Stimulated activated CD8-positive, alpha-beta memory T cell treated with anti-CD3 and anti-CD28 coated beads, Interleukin-15, amount 100 ng/mL, for 1 hour (primary cell): ENCODE data around the gene DCST2.

ENCODE experiments used
- DNase-seq: peaks from one replicate; pipeline ENCODE4 v3.0.0-alpha.2; 2020; ENCODE audit warnings: low read depth

DCST2 gene

DNA sequence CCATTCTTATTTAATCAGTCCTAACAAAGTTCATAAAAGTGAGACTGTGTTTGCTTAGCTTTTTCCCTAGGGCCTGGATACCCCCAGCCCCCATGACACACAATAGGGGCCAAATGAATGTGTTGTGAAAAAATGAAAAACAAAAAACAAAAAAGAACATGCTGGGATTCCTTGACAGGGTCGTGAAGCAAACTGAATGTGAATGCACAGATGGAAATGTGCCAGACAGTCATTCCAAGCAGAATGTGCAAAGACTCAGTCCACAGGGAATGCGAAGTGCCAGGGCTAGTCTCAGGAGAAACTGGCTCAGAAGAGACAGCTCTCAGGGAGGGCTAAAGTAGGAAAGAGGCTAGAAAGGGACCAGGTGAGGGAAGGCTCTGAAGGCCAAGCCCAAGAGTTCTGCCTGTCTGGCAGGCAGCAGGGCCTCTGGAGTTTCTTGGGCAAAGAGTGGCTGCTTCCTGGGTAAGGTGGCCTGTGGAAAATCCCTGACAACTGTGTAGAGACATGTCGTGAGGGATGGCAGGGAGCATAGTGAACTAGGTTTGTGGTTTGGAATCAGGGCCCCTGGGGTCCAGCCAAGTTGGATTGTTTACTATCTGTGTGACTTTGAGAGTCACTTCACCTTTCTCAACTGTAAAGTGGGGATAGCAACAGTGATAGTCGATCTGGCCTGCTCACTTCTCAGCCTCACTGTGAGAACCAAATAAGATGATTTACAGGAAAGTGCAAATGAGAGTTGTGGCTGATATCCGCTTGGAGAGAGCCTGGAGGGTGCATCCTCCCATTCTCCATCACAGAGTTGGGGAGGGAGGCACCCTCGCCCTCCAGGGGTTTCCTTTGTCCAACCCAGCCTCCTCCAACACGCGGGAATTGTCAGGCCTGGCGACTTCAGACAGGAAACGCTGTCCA lies 16.3 kb upstream of the DCST2 start:
- no peak for DNase-seq

DNA sequence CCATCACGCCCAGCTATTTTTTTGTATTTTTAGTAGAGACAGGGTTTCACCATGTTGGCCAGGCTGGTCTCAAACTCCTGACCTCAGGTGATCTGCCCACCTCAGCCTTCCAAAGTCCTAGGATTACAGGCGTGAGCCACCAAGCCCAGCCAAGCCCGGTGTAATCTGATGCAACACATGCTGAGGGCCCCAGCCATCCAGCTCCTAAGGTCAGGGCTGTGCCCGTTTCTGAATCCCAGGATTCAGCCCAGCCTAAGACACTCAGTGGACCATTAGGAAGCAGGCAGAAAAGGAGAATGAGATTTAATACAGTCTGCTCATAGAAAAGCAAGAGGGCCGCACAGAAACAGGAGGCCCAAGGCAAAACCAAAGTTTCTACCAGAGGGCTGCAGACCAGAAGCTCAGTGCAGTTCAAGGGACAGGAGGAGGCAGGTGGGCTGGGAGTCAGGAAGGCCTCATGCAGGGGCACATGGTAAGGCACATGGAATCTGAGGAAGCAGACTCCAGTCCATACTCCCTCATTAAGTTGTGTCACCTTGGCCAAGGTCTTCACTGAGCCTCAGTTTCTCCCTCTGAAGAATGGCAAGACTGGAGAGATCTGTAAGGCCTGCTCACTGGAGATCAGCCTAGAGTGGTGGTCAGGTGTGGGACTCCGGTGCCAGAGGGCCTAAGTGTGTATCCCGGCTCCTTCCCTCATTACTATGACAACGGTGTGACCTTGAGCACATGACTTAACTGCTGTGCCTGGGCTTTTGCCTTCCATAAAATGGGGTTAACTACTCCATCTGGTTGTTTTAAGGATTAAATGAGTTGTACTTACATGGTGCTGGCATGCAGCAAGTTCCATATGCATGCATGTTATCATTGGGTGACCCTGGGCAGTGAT lies 15.1 kb upstream of the DCST2 start:
- no peak for DNase-seq

DNA sequence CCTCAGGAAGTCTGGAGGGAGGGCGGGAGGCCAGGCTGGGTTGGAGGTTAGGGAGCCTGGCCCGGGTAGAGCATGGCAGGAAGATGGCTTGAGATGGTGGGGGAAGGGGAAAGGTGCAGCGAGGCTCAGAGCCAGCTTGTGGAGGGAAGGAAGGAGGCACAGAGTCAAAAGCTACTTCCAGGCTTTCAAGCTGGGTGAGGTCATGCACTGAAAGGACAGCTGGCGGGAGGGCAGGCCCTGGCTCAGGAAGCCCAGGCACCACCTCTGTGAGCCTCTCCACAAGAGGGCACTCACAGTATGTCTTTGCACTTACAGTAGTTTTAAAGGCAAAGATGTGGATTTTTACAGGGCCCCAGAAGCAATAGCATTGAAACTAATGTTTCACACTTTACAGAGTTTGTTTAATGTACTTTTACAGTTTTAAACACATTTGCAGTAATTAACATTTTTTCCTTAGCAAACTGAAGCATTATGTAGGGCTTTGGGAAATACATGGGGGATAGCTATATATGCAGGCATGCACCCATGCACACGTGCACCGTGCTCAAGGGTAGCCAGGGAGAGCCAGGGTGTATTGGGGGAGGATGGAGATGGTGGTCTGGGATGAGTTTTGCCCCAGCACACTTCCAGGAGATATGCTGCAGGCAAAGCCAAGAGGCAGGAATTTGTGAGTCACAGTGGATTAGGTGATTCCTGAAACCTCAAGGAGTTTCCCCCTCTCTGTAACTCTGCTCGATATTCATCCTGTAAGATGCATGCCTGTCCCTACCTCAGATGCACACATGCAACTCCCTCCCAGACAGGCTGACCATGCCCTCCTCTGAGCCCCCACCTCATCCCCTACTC lies 11.5 kb upstream of the DCST2 start:
- DNase-seq, result no peak

DNA sequence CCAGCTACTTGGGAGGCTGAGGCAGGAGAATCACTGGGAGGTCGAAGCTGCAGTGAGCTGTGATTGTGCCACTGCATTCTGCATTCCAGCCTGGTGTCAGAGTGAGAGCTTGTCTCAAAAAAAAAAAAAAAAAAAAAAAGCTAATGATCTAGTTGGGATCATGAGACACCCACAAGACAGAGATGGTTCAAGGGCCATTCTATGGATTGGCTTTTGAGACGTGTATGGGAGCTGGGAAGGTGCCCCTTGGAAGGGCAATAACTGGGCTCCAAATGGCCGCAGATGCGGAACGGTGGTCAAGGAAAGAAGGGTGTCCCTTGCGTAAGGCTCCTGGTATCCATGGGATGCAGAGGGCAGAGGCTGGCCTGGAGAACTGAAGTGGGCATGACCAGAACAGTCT lies 10.8 kb upstream of the DCST2 start:
- DNase-seq, result no peak

DNA sequence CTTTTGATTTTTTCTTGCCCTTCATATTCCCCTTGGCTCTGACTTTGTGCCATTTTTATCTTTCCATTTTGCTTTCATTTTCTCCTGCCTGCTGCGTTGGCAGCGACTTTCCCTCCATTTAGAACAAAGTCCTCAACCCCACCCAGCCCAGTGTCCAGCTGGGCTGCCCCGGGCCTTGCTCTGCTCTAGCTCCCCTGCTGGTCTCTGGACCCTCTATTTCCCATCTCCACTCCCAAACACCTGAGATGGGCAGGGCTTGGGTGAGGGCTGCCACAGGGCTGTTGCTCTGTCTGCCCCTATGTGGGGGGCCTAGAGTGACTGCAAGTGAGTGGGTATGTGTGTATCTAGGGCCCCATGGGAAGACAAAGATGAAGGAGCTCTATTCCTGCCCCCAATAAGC lies 10.2 kb upstream of the DCST2 start:
- no peak for DNase-seq

DNA sequence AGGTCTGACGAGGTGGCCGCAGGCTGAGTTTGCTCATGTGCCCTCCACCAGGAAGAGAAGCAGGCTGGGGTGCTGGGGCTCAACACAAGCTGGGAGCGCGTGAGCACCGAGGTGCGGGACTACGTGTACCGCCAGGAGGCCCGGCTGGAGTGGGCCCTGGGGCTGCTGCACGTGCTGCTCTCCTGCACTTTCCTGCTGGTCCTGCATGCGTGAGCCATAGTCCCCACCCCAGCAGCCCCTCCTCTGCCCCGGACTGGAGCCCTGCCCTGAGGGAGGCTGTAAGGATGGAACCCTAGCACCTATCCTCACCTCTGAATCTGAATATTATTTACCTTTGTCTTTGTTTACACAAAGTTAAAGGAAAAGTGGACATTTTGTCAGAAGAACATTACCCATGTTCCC lies 9.7 kb upstream of the DCST2 start:
- no peak for DNase-seq

DNA sequence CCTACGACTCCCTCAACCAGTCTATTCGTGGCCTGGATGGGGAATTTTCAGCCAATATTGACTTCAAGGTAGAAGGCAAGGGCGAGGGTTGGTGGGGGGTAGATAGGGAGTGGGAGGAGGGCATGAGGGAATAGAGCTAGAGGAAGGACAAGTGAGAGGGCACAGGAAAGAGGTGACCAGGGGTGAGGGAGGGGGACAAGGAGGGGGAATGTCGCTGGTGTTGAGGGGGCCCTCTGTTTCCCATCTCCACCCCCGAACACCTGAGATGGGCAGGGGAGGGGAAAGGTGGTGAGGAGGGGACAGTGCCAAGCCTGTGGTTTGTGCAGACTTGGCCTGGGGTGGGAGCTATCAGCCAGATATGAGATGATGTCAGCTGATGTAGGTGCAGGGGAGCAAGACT lies 9.2 kb upstream of the DCST2 start:
- DNase-seq, result no peak

DNA sequence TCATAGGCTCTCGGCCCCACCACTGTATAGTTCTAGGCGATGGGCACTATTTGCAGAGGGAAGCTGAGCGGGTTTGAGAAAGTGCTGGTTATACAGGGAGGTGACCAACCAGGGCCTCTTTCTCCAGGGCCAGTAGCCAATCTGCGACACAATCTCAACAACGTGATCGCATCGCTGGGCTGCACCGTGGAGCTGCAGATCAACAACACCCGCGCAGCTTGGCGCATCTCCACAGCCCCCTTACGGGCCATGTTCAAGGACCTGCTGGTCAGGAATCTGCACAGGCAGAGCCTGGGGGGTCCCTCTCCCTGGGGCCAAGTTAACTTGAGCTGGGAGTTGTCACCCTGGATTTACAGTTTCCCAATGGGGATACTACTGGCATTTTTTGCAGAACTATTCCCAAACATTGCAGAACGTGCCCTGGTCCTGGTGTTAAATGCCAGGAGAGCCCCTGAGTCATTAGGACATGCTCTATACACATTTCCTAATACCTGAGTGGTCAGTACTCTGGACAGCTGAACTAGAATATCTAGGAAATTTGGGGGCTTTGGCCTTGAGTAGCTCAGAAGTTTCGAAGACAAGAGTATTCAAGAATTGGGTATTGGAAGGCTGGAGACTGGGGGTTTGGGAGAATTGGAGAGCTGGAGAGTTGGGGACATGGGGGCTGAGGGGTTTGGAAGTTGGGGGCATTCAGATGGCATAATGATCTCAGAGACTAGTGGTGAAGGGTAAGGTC lies 6.9 kb upstream of the DCST2 start:
- no peak for DNase-seq

DNA sequence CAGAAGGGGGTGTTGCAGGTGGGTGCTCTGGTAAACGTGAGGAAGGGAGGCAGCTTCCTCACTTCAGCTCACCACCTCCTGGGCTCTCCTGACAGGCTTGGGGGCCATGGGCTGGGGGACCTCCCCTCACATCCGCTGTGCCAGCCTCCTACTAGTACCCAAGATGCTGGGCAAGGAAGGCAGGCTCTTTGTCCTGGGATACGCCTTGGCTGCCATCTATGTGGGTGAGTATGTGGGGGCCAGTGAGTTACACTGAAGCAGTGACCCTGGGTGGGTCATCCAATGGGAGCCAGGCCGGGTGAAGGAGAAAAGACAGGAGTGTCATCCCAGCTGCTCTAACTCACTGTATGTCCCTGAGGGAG lies 5.7 kb upstream of the DCST2 start:
- no peak for DNase-seq

DNA sequence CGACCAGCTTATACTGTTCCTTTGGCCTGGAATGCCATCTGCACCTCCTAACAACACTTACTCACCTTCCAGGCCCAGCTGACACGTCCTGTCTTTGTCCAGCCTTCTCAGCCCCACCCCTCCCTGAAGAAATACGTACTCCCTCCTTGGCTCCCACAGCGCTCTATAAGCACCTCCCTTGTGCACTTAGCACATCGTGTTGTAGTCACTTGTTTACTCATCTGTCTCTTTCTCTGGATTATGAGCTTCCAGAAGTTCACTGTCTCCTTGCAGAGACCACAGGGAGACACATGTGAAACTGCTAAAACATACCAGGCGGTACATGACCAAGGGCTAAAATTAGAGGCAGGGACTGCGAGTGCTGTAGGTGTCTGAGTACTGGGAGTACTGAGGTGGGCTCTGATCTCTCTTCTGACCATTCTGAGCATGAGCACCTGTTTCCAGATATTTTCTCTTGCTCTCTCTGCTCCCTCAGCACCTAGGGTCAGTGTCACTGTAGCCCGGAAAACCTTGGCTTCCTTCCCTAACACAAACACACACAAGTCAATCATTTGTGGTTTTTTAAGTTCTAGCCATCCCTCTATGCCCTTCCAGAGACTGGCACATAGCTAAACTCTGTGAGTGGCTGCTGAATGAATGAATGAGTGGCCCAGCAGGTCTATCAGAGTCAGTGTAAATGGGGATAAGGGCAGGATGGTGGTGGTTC lies 5.2 kb upstream of the DCST2 start:
- DNase-seq, result no peak

DNA sequence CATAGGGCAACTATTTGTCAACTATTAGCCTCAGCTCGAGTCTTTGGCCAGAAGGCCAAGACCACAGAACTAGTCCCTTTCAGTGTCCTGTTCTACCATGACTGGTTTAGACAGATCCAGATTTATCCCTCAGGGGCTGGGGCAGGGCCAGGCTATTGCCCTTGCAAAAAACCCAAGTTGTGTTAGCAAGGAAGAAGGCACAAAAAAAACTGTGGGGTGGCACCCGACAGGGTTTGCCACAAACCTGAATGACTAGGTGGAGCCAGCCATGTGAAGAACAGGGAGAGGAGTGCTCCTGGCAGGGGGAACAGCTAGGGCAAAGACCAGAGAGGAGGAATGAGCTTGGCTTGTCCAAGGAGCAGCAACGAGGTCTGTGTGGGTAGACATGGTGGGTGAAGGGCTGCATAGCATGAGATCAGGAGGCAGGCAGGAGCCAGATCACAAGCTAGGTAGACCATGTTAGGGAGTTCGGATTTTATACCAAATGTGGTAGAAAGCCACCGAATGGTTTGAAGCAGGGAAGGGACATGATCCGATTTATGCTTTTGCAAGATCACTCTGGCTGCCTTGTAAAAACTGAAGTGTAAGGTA lies 4.4 kb upstream of the DCST2 start:
- DNase-seq, result no peak

DNA sequence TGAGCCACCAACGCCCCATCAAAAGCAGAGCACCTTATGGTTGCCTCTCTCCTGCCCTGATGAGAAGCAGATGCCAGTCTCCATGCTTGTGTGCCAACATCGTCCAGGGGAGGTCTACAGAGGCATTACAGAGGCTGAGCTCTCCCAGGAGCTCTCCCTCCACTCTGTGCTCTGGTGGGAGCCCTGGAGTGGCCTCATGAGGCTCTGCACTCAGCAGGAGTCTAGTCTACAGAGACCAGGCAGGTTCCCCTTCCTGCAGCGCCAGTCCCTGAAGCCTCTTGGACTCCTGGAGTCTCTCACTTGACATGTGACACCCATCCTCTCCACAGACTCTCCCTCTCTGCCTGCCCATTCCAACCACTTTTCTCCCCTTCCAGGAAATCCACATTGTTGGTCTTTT lies 3.5 kb upstream of the DCST2 start:
- DNase-seq, result no peak

DNA sequence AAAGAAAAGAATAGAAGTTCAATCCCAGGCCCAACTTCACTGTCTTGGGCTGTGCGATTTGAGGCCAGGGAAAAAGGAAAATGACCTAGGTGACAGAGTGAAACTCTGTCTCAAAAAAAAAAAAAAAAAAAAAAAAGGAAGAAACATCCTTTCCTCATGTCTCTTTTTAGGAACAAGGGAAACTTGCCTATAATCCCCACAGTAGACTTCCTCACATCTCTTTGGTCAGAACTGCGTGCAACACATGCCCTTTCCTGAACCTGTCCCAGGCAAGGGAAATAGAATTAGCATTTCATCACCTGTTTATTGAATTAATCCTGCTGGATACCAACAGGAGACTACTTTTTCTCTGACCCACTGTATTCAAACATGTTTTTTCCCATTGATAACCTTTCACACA lies 2.4 kb upstream of the DCST2 start:
- DNase-seq, result no peak

DNA sequence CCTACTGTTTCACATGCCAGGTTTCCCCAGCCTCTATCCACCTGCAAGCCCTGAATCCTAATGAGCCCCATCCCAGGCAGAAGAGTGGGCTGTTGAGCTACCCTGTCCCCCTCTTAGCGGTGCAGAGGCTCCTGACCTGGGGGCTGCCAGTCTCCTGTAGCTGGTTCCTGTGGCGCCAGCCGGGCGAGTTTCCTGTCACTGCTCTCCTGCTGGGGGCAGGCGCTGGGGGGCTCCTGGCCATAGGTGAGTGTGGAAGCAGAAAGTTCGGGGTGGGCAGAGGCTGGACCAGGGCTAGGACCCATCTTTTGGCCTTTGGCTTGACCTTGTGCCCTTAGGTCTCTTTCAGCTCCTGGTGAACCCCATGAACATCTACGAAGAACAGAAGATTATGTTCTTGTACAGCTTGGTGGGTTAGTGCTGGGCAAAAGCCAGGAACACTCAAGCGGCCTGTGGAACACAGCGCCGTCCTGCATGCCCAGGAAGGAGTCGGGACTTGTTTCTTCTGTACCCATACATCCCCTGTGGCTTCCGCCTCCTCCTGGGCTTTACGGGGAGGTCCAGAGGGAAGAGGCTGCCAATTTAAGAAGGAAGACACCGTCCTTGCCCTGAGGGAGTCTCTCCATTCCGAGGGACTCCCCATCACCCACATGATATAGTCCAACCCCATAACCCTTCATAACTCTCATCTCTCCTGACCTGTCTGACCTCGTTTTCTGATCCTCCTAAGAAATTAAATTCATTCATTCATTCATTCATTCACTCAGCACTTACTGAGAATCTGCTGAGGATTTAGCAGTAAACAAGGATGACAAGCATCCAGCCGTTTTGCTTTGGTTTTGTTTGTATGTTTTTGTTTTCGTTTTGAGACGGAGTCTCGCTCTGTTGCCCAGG lies 982 bp upstream of the DCST2 start:
- no peak for DNase-seq

DNA sequence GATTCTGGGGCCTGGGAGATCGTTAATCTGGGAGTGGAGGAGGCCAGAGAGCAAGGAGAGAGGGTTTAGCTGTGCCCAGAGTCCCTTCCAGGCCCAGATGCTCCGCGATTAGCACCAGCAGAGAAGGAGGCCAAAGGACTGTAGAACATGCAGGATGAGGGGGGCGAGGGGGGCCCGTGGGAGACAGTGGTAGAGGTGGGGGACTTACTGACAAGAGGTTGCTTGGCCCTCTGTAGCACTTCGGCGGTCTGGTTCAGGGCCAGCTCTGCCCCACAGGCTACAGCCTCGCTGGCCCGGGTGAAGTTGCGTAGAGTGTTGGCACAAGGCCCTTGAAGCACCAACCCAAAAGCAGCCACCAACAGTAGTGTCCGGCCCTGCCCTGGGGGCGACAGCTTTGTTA lies 695 bp downstream of the DCST2 start:
- DNase-seq, result no peak

DNA sequence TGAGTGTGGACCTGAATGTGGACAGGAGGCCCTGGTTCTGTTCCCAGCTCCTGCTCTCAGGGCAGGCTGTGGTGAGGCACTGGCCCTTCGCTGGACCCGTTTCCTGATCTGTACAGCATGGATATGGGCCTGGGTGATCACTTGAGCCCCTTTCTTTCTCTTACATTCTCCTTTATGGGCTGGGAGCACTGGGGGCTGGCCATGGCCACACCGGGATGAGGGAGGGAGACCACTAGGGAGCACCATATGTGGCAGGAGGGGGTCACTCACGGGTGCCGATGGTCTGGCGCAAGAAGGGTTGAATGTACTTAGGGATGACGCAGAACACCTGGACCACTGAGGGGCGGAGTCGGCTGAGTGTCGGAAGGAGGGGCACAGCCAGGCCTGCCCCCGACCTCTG lies 2.7 kb downstream of the DCST2 start:
- no peak for DNase-seq

DNA sequence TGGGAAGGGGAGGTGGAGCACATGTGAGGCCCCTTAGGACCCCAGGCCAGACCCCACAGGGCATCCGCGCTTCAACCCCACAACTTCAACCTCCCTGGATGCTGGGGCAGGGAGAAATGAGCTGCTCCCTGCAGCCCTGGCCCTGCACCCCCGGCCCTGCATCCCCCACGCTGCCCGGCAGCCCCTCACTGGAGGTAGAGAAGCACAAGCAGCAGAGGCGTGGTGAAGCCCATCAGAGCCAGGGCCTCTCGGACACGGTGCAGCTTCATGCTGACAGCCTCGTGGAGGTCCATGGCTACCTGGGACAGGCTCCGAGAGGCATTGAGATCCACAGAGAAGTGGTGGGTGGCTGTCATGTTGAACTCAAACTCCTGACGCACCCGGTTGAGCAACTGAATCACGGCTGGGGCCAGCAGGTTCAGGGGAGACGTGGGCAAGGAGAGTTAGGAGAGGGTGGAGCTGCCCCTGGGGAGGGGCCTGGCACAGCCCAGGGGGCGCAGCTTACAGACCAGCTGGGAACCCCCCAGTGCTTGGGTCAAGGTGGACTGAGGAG lies 3.3 kb downstream of the DCST2 start:
- no peak for DNase-seq

DNA sequence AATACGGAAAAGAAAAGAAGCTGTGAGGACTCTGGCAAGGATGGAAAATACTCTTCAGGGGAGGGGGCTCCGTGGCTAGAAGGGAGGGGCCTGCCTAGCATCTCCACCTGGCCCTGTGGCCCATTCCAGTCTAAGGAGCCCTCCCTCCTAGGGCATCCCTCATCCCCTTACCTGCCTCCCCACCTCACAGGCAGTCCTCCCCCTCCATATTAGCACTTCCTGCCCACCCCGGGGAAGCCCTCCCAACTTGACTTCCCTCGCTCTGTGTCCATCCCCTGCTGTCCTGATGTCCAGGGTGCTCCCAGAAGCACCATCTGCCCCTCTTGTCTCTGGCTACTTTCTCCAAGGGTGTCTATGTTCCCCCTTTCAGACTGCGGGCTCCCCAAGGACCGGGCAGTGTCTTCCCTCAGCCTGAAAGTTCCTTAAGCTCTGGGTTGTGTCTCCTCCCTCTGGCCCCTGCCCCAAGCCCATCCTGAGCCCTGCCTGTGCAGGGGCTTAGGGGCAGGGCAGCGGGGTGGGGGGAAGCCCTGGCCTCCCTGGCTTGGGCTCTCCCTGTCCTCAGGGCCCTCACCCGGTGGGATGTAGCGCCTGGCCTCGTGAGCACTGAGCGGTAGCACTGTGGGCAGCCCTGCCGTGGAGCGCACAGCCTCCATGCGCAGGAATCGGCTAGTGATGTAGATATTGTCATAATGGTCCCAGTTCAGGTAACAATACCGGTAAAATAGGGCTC lies 3.9 kb downstream of the DCST2 start:
- DNase-seq, result no peak

DNA sequence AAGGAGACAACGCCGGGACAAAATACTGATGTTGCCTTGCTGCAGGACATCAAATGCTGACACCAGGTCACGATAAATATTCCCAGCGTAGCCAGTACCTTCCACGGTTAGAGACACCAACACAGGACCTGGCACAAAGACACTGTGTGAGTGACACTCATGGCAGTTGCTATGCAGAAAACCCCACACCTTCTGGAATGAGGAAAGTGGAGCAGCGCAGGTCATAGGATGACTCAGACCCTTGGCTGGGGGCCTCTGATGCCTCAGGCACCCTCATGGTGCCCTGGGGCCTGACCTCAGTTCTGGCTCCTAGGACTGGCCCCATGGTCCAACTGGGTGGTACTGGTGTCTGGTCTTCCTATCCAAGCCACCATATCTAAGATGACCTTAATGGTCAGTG lies 7.0 kb downstream of the DCST2 start:
- DNase-seq, result no peak
